Duodenal mucosa (tissue), 2 donors: ENCODE results near the gene EIF4G1.
A peak's percentile ranks its signal among the peaks of the same experiment; 100 is the strongest.

ENCODE experiments used
- H3K27ac ChIP-seq: one replicate; pipeline ENCODE4 v1.7.0; 2013; ENCODE audit warnings: low read depth, low read length
- H3K27me3 ChIP-seq, 2 donors: one replicate each; pipeline ENCODE4 v1.7.0; 2013; ENCODE audit warnings: low read length in 2 of 2, control low read depth in 1 of 2; ENCODE audit not compliant: insufficient read depth in 2 of 2, control insufficient read depth in 1 of 2
- H3K36me3 ChIP-seq, 2 donors: one replicate each; pipeline ENCODE4 v1.7.0; 2013; ENCODE audit warnings: low read length in 2 of 2, control low read depth in 1 of 2; ENCODE audit not compliant: insufficient read depth in 2 of 2, control insufficient read depth in 1 of 2
- H3K4me1 ChIP-seq, 2 donors: one replicate each; pipeline ENCODE4 v1.7.0; 2013; ENCODE audit warnings: low read length in 2 of 2, control low read depth in 1 of 2; ENCODE audit not compliant: insufficient read depth in 2 of 2, control insufficient read depth in 1 of 2
- H3K4me3 ChIP-seq, 2 donors: one replicate each; pipeline ENCODE4 v1.7.0; 2013; ENCODE audit warnings: low read length in 2 of 2, low read depth in 1 of 2
- H3K9ac ChIP-seq, 2 donors: one replicate each; pipeline ENCODE4 v1.7.0; 2013; ENCODE audit warnings: low read length in 2 of 2, low read depth in 1 of 2
- H3K9me3 ChIP-seq, 2 donors: one replicate each; pipeline ENCODE4 v1.7.0; 2013; ENCODE audit warnings: low read length in 2 of 2, control low read depth in 1 of 2; ENCODE audit not compliant: control insufficient read depth in 1 of 2

EIF4G1 gene

DNA sequence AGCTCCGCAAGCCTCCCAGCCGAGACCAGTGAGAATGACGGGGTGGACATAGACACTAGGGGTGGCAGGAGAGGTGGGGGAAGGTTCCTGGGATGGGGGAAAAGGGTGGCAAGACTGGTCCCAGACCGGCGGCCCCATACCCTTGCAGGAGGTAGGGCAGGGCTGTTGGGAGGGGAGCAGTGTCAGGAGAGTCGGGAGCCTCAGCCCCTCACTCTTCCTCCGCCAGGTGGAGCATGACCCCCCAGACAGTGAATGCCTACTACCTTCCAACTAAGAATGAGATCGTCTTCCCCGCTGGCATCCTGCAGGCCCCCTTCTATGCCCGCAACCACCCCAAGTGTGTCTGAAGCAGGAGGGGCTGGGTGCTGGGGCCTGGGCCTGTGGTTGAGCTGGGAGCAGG lies 24.1 kb upstream of the EIF4G1 start:
- Histone ChIP-seq H3K36me3 (no peaks in the 10 kb centered on the region), H3K27me3 (no peaks in the 10 kb centered on the region), H3K9ac (no peak overlapping the region), H3K9me3 (no peaks in the 10 kb centered on the region), H3K27ac (no peak overlapping the region), H3K4me3 (no peak overlapping the region), H3K4me1 (no peaks in the 10 kb centered on the region)

DNA sequence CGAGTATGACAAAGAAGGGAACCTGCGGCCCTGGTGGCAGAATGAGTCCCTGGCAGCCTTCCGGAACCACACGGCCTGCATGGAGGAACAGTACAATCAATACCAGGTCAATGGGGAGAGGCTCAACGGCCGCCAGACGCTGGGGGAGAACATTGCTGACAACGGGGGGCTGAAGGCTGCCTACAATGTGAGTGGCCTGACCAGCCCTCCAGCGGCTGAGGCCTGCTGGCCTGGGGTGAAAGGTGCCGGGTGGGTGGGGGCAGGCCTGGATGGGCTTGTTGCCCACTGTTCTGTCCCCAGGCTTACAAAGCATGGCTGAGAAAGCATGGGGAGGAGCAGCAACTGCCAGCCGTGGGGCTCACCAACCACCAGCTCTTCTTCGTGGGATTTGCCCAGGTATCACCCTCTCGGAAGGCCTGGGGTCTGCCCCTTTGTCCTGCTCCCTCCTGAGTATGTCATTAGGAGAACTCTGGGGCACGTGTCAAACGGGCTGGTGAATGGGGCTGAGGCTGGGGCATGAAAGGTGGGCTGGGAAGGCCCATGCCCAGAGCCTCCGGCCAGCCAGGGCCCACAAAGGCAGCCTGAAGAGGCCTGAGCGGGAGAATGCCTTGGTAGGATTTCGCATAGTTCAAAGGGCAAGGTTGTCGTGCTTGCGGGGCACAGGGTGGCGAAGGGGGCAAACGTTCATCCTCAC lies 23.2 kb upstream of the EIF4G1 start:
- no peaks in the 10 kb centered on the region for H3K9me3 ChIP-seq
- no peaks in the 10 kb centered on the region for H3K36me3 ChIP-seq
- no peaks in the 10 kb centered on the region for H3K4me1 ChIP-seq
- H3K27me3 ChIP-seq: no peaks in the 10 kb centered on the region
- H3K9ac ChIP-seq: no peak overlapping the region
- no peak overlapping the region for H3K4me3 ChIP-seq
- H3K27ac ChIP-seq: no peak overlapping the region

DNA sequence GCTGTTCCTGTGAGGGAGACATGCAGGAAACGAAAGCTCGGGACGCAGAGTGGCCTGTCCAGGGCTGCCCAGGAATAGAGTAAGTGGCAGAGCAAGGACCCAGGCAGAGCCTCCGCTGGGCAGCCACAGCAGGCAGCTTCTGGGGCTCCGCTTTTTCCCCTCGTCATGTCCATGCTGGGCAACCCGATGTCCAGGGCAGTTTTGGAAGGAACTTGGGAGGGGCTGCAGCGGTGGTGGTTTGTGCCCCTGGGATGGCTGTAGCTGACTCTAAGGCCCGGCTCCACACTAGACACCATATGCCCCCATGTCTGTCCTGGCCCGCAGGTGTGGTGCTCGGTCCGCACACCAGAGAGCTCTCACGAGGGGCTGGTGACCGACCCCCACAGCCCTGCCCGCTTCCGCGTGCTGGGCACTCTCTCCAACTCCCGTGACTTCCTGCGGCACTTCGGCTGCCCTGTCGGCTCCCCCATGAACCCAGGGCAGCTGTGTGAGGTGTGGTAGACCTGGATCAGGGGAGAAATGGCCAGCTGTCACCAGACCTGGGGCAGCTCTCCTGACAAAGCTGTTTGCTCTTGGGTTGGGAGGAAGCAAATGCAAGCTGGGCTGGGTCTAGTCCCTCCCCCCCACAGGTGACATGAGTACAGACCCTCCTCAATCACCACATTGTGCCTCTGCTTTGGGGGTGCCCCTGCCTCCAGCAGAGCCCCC lies 22.5 kb upstream of the EIF4G1 start:
- Histone ChIP-seq H3K9ac (no peak overlapping the region), H3K9me3 (no peaks in the 10 kb centered on the region), H3K36me3 (no peaks in the 10 kb centered on the region), H3K4me3 (no peak overlapping the region), H3K4me1 (no peaks in the 10 kb centered on the region), H3K27me3 (no peaks in the 10 kb centered on the region), H3K27ac (no peak overlapping the region)

DNA sequence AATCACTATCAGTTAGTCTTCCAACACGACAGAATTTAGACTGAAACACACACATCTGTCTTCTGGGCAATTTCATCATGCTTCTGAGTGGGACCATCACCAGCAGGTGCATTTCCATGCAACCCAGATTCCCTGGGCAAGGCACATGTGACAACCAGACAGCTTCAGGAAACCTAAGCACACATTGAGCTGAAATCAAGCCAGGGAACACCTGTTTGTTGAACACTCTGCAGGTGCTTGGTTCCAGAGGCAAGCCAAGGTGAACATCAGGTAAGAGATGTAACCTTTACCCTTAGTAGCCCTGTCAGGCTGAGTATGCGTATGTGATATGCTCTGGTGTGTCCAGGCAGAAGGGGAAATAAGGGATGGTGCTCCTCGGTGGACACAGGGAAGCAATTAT lies 18.6 kb upstream of the EIF4G1 start:
- H3K4me3 ChIP-seq: no peak overlapping the region
- H3K27ac ChIP-seq: no peak overlapping the region
- peaks cover 12 to 13% of the 10 kb centered on the region in 2 donors for H3K4me1 ChIP-seq
- no peak overlapping the region for H3K9ac ChIP-seq
- H3K36me3 ChIP-seq: peaks cover 0 to 6% of the 10 kb centered on the region in 2 donors
- H3K9me3 ChIP-seq: no peaks in the 10 kb centered on the region
- H3K27me3 ChIP-seq: no peaks in the 10 kb centered on the region

DNA sequence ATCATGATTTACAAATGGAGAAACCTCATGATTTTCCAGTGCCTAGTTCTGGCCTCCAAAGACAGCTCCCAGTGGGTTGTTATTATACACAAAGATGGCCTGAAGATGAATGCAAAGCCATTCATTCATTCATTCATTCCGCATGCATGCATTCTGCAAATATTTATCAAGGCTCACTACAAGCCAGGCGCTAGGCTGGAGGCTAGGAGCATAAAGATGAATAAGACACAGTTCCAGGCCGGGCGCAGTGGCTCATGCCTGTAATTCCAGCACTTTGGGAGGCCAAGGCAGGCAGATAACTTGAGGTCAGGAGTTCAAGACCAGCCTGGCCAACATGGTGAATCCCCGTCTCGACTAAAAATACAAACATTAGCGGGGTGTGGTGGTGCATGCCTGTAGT lies 17.8 kb upstream of the EIF4G1 start:
- H3K27ac ChIP-seq: no peak overlapping the region
- no peak overlapping the region for H3K4me3 ChIP-seq
- H3K36me3 ChIP-seq: peaks cover 5 to 11% of the 10 kb centered on the region in 2 donors
- peaks cover 12 to 13% of the 10 kb centered on the region in 2 donors for H3K4me1 ChIP-seq
- no peak overlapping the region for H3K9ac ChIP-seq
- H3K9me3 ChIP-seq: no peaks in the 10 kb centered on the region
- H3K27me3 ChIP-seq: no peaks in the 10 kb centered on the region

DNA sequence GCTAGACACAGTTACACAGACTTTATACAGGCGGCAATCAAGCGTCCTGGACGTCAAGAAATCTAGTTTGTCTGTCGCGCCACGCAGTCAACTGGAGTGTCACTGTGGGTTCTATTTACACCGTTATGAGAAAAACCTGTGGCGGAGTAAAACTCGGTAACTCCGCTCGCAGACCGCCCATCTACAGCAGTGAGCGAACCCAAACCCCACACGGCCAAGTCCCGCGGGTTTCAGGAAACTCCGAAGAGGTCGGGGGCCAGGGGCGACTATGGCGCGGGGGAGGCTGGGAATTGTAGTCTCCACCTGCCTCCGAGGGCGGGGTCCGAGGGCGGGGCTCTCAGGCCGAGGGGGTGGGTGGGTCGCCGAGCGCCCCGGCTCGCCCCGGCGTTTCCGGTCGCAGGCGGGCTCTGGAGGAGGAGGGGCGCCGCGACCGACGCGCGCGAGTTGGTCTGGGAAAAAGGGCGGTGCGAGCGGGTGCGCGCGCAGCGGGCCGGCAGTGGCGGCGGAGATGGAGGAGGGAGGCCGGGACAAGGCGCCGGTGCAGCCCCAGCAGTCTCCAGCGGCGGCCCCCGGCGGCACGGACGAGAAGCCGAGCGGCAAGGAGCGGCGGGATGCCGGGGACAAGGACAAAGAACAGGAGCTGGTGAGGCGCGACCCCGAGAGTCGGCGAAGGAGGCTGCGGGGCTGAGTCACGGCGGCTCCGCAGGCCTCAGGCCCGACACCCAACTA lies 15.5 kb upstream of the EIF4G1 start, which contains the start of gene PSMD2:
Gene PSMD2 (plus strand): TSS at position 483 of the 729 bp plus-strand sequence. CDS start 26 bp downstream, at position 509.
- Histone ChIP-seq H3K9ac (peak within 1 kb of the TSS; percentile 73 to 83), H3K4me3 (peak within 1 kb of the TSS; percentile 83 to 86), H3K4me1 (peaks cover 12 to 13% of the 10 kb centered on the region in 2 donors), H3K9me3 (no peaks in the 10 kb centered on the region), H3K27ac (peak within 1 kb of the TSS; percentile 78), H3K36me3 (peaks cover 26 to 34% of the 10 kb centered on the region in 2 donors), H3K27me3 (no peaks in the 10 kb centered on the region)

DNA sequence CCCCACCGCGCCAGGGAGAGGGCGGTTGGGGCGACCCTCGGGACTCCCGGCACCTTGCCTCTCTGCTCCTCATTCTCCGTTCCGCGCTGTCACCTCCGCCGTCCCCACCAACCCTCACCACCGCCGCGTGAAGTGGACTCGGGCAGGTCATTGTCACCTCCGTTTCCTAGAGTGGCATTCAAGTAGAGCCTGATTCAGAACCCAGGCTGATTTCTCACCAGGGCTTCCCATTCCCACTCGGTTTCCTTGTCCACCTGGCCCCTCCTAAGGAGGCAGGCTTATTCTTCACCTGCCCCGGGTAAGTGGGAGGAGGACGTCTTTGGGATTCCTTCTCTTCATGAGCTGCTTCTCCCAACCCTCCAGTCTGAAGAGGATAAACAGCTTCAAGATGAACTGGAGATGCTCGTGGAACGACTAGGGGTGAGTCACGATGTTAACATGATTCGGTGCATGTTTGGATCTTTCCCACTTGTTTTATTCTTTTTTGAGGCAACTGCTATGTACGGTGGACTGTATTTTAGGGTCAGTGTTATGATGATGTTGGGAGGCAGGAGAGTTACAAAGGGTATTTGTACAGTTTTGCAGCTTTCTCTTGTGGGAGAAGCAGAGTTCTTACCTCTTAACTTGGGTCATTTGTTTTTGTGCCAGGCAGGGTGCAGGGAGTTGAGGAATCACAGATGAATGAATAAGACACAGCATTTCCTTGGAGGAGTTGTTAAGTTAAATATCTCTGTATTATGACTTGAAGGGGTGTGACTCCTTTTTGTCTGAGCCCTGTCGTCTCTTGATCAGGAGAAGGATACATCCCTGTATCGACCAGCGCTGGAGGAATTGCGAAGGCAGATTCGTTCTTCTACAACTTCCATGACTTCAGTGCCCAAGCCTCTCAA lies 14.7 kb upstream of the EIF4G1 start:
- peaks cover 12 to 13% of the 10 kb centered on the region in 2 donors for H3K4me1 ChIP-seq
- no peak overlapping the region for H3K27ac ChIP-seq
- H3K27me3 ChIP-seq: no peaks in the 10 kb centered on the region
- H3K9me3 ChIP-seq: no peaks in the 10 kb centered on the region
- peak overlapping the region; percentile 73 to 75 for H3K9ac ChIP-seq
- H3K36me3 ChIP-seq: peaks cover 31 to 42% of the 10 kb centered on the region in 2 donors
- H3K4me3 ChIP-seq: peak overlapping the region; percentile 83 to 86

DNA sequence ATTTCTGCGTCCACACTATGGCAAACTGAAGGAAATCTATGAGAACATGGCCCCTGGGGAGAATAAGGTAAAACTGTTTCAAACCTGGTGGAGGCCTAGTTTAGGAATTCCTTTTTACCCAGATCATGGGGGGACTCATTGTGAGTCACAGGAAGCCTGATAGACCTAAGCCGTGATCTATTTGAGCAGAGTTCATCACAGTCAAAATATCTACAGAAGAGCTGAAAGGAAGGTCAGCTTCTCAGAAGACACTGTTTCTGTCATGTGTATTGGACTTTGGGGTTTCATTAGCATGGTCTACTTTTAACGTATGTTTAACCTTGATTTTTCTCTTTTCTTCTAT lies 14.1 kb upstream of the EIF4G1 start:
- peaks cover 12 to 13% of the 10 kb centered on the region in 2 donors for H3K4me1 ChIP-seq
- no peaks in the 10 kb centered on the region for H3K9me3 ChIP-seq
- H3K36me3 ChIP-seq: peaks cover 31 to 47% of the 10 kb centered on the region in 2 donors
- no peaks in the 10 kb centered on the region for H3K27me3 ChIP-seq
- no peak overlapping the region for H3K27ac ChIP-seq
- H3K4me3 ChIP-seq: peak overlapping the region; percentile 83 to 86
- H3K9ac ChIP-seq: peak overlapping the region in 1 of 2 donors; percentile 75

DNA sequence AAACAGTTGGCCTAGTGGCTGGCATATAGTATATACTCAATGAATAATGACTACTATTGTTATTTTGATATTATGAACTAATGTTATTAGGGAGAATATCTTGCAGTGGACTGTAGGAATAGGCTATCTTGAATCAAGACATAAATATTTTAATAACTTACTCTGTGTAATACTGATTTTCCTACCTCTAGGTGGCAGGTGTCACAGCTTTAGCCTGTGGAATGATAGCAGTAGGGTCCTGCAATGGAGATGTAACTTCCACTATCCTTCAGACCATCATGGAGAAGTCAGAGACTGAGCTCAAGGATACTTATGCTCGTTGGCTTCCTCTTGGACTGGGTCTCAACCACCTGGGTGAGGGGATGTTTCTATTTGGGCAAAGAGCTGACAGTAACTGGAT lies 8.8 kb upstream of the EIF4G1 start:
- Histone ChIP-seq H3K27ac (no peak overlapping the region), H3K9ac (no peak overlapping the region), H3K27me3 (no peaks in the 10 kb centered on the region), H3K4me3 (no peak overlapping the region), H3K4me1 (peaks cover 2 to 9% of the 10 kb centered on the region in 2 donors), H3K9me3 (no peaks in the 10 kb centered on the region), H3K36me3 (peaks cover 52 to 75% of the 10 kb centered on the region in 2 donors)
